Tibial artery (tissue), 4 donors: ENCODE results near the gene KIRREL3.

Experiments used
- DNase-seq, 2 donors: peaks; one replicate each; pipeline ENCODE4 v3.0.0-alpha.2; 2019
- H3K27ac ChIP-seq, 2 donors: fragments of 200-600 bp; sonication (generic) in 1 of 2; 1 replicate in 1 of 2; 2 replicates in 1 of 2; pipeline ENCODE4 v1.5.1; 2018 to 2019; ENCODE audit warnings: mild to moderate bottlenecking in 1 of 2
- H3K27me3 ChIP-seq, 2 donors: fragments of 200-600 bp; sonication (generic) in 1 of 2; one replicate each; pipeline versions ENCODE4 v1.5.1 to v1.6.0; 2016 to 2019
- H3K36me3 ChIP-seq, 3 donors: fragments of 200-600 bp; sonication (generic) in 2 of 3; one replicate each; pipeline ENCODE4 v1.5.1; 2016 to 2019; ENCODE audit warnings: mild to moderate bottlenecking in 2 of 3
- H3K4me1 ChIP-seq, 4 donors: fragments of 200-600 bp; sonication (generic) in 2 of 4; 1 replicate in 3 of 4; 2 replicates in 1 of 4; pipeline ENCODE4 v1.5.1; 2016 to 2019
- H3K4me3 ChIP-seq, 2 donors: fragments of 200-600 bp; sonication (generic) in 1 of 2; 1 replicate in 1 of 2; 2 replicates in 1 of 2; pipeline ENCODE4 v1.5.1; 2018 to 2019; ENCODE audit warnings: mild to moderate bottlenecking in 2 of 2
- H3K9me3 ChIP-seq, 3 donors: fragments of 200-600 bp; sonication (generic) in 1 of 3; one replicate each; pipeline ENCODE4 v1.5.1; 2016 to 2019
- intact Hi-C: fragments of 100-400 bp; cut with DNase I; formaldehyde crosslinking; loops from one replicate; pipeline ENCODE4 v1.15.0; 2023; ENCODE audit warnings: low total_unique reads
- TF ChIP-seq, protein P1 (sequence below), 2 experiments: fragments of 200-600 bp in 1 of 2; fragments of 450-650 bp in 1 of 2; IDR thresholded peaks; one replicate each; pipeline ENCODE4 v1.5.1; 2017 to 2019; ENCODE audit warnings: antibody characterized with exemption in 2 of 2, mild to moderate bottlenecking in 1 of 2, moderate library complexity in 1 of 2

KIRREL3 gene

DNA sequence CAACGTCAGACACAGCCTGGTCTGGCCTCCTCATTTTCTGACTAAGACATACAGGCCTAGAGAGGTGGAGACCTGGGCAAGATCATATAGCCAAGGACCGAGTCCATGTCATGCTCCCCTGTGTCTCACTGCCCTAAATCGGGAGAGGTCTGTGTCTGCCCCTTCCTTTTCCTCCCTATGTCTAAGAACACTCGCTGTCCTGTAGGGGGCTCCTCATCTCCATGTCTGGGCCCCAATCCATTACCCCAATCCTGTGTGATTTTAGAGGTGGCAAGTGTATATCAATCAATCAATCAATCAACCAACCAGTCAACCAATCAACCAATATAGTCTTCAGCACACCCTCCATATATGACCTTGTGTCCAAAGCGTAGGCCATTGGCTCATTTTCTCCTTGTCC, 125.7 kb downstream of the KIRREL3 start:
- no peak for DNase-seq
- H3K27me3 ChIP-seq: peaks cover 0 to 4% of the 10 kb centered on the region in 2 donors
- no peak overlapping the region for H3K27ac ChIP-seq
- H3K36me3 ChIP-seq: no peaks in the 10 kb centered on the region
- no peaks in the 10 kb centered on the region for H3K9me3 ChIP-seq
- intact Hi-C loops: no loop called here
- TF ChIP-seq, protein P1, sequence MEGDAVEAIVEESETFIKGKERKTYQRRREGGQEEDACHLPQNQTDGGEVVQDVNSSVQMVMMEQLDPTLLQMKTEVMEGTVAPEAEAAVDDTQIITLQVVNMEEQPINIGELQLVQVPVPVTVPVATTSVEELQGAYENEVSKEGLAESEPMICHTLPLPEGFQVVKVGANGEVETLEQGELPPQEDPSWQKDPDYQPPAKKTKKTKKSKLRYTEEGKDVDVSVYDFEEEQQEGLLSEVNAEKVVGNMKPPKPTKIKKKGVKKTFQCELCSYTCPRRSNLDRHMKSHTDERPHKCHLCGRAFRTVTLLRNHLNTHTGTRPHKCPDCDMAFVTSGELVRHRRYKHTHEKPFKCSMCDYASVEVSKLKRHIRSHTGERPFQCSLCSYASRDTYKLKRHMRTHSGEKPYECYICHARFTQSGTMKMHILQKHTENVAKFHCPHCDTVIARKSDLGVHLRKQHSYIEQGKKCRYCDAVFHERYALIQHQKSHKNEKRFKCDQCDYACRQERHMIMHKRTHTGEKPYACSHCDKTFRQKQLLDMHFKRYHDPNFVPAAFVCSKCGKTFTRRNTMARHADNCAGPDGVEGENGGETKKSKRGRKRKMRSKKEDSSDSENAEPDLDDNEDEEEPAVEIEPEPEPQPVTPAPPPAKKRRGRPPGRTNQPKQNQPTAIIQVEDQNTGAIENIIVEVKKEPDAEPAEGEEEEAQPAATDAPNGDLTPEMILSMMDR (IDR thresholded peaks at IDR 0.05): no peak
- no peaks in the 10 kb centered on the region for H3K4me1 ChIP-seq
- no peak overlapping the region for H3K4me3 ChIP-seq

DNA sequence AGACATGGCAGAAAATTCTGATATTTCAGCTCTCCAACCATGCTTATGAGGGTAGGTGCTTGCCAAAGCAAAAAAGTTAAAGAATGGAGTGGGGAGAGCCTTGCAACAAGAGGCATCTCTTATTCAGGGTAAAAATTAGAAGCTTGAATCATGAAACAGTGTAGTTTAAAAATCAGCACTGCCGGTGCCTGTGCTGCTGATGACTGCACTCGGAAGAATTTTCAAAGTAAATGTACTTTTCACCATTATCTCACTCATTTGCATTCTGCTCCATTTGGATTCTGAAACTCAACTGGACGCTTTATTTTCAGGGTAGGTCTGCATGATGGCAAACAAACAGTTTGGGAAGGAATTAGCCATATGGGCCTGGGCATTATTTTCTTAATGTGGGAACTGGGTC, 126.3 kb downstream of the KIRREL3 start:
- intact Hi-C loops: no loop called here
- H3K36me3 ChIP-seq: no peaks in the 10 kb centered on the region
- TF ChIP-seq, protein P1 (IDR thresholded peaks at IDR 0.05): no peak
- DNase-seq: no peak
- peaks cover 0 to 4% of the 10 kb centered on the region in 2 donors for H3K27me3 ChIP-seq
- H3K4me1 ChIP-seq: no peaks in the 10 kb centered on the region
- H3K4me3 ChIP-seq: no peak overlapping the region
- no peaks in the 10 kb centered on the region for H3K9me3 ChIP-seq
- H3K27ac ChIP-seq: no peak overlapping the region

GRCh38 chr11:126871792-126872191, 128.8 kb downstream of the KIRREL3 start:
- H3K9me3 ChIP-seq: no peaks in the 10 kb centered on the region
- H3K27ac ChIP-seq: no peak overlapping the region
- TF ChIP-seq, protein P1 (IDR thresholded peaks at IDR 0.05): no peak
- no peak for DNase-seq
- H3K27me3 ChIP-seq: peaks cover 0 to 4% of the 10 kb centered on the region in 2 donors
- intact Hi-C loops: no loop called here
- no peaks in the 10 kb centered on the region for H3K4me1 ChIP-seq
- no peak overlapping the region for H3K4me3 ChIP-seq
- no peaks in the 10 kb centered on the region for H3K36me3 ChIP-seq

GRCh38 chr11:126870021-126870420, 130.5 kb downstream of the KIRREL3 start:
- H3K9me3 ChIP-seq: no peaks in the 10 kb centered on the region
- intact Hi-C loops: no loop called here
- no peak overlapping the region for H3K4me3 ChIP-seq
- H3K36me3 ChIP-seq: no peaks in the 10 kb centered on the region
- no peak overlapping the region for H3K27ac ChIP-seq
- peaks cover 0 to 7% of the 10 kb centered on the region in 2 donors for H3K27me3 ChIP-seq
- no peak for DNase-seq
- H3K4me1 ChIP-seq: no peaks in the 10 kb centered on the region
- TF ChIP-seq, protein P1 (IDR thresholded peaks at IDR 0.05): no peak

DNA sequence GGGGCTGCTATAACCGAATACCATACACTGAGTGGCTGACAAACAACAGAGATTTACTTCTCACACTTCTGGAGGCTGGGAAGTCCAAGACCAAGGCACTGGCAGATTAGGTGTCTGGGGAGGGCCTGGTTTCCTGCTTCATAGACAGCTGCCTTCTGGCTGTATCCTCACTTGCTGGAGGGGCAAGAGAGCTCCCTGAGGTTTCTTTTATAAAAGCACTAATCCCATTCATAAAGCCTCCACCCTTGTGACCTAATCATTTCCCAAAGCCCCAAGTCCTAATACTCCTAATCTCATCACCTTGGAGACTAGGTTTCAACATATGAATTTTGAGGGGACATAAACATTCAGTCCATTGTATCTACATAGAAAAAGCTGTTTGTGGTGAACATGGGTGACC, 131.8 kb downstream of the KIRREL3 start:
- Histone ChIP-seq H3K4me1 (no peaks in the 10 kb centered on the region), H3K27me3 (peaks cover 0 to 7% of the 10 kb centered on the region in 2 donors), H3K4me3 (no peak overlapping the region), H3K27ac (no peak overlapping the region), H3K9me3 (no peaks in the 10 kb centered on the region), H3K36me3 (no peaks in the 10 kb centered on the region)
- intact Hi-C loops: no loop called here
- TF ChIP-seq, protein P1 (IDR thresholded peaks at IDR 0.05): no peak
- no peak for DNase-seq

- H3K9me3 ChIP-seq: no peaks in the 10 kb centered on the region
- no peaks in the 10 kb centered on the region for H3K4me1 ChIP-seq
- no peak overlapping the region for H3K4me3 ChIP-seq
- intact Hi-C loops: no loop called here
- no peaks in the 10 kb centered on the region for H3K36me3 ChIP-seq
- H3K27me3 ChIP-seq: peaks cover 0 to 4% of the 10 kb centered on the region in 2 donors
- TF ChIP-seq, protein P1 (IDR thresholded peaks at IDR 0.05): no peak
- H3K27ac ChIP-seq: no peak overlapping the region
- no peak for DNase-seq
These were observed 135.6 kb downstream of the KIRREL3 start for GRCh38 chr11:126864934-126865333.
